Measurements from ENCODE around the gene TBX21.

TBX21 gene

GRCh38 chr17:47741109-47741792 is 8.2 kb downstream of the TBX21 start:
- H3K4me3 ChIP-seq (ENCODE audit: low read length) = no peak overlapping the region
- no peak for DNase-seq (ENCODE audit: low read depth)
- no peak for TF ChIP-seq CTCF (IDR thresholded peaks at IDR 0.05; ENCODE audit: insufficient read depth, low read depth, low read length, missing control alignments)

- TF ChIP-seq CTCF (IDR thresholded peaks at IDR 0.05; ENCODE audit: insufficient read depth, low read depth, low read length, missing control alignments) = no peak
- no peak for DNase-seq (ENCODE audit: low read depth)
- H3K4me3 ChIP-seq (ENCODE audit: low read length) = no peak overlapping the region
These were observed 8.7 kb downstream of the TBX21 start for GRCh38 chr17:47741793-47742145.

- H3K4me3 ChIP-seq (ENCODE audit: low read length) = no peak overlapping the region
- DNase-seq (ENCODE audit: low read depth) = no peak
- no peak for TF ChIP-seq CTCF (IDR thresholded peaks at IDR 0.05; ENCODE audit: insufficient read depth, low read depth, low read length, missing control alignments)
These were observed 9.5 kb downstream of the TBX21 start for GRCh38 chr17:47742319-47743181.

- no peak for DNase-seq (ENCODE audit: low read depth)
- no peak for TF ChIP-seq CTCF (IDR thresholded peaks at IDR 0.05; ENCODE audit: insufficient read depth, low read depth, low read length, missing control alignments)
These were observed 11.4 kb downstream of the TBX21 start for GRCh38 chr17:47744168-47745036.

GRCh38 chr17:47745037-47745380 is 12.0 kb downstream of the TBX21 start:
- no peak for TF ChIP-seq CTCF (IDR thresholded peaks at IDR 0.05; ENCODE audit: insufficient read depth, low read depth, low read length, missing control alignments)
- DNase-seq (ENCODE audit: low read depth) = no peak
- no peak overlapping the region for H3K4me3 ChIP-seq (ENCODE audit: low read length)

More at GRCh38 chr17:47744168-47745036, 11.4 kb downstream of the TBX21 start:
- H3K4me3 ChIP-seq (ENCODE audit: low read length) = no peak overlapping the region

- DNase-seq (ENCODE audit: low read depth) = no peak
- no peak for TF ChIP-seq CTCF (IDR thresholded peaks at IDR 0.05; ENCODE audit: insufficient read depth, low read depth, low read length, missing control alignments)
- H3K4me3 ChIP-seq (ENCODE audit: low read length) = no peak overlapping the region
These were observed 18.4 kb downstream of the TBX21 start for GRCh38 chr17:47751471-47751870.
